Measurements from ENCODE around the gene DNASE1L1.
"Not testable (repeated sequence)": the region's sequence is repeated elsewhere in the genome, so short reads cannot be mapped to it uniquely, and the experiment has no call there.

DNASE1L1 gene

DNA sequence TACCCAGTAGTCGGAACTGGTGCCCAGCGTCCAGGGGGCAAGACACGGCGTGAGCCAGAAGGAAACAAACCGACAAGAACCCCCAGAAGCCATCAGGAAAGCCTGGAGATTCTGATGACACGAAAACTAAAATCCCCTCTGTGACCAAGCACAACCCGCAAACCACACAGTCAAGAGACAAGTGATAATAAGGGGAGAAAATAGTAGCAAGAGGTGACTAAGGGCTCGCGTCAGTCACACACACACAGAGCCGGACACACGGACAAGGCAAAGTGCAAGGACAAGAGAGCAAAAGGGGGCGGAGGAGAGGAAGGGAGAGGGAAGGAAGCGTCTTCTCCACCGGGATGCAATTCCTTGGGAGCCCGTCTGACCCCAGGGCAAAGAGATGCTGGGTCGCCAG is 20.4 kb downstream of the DNASE1L1 start:
- H3K9me3 Mint-ChIP-seq; H3K4me1 Mint-ChIP-seq; H3K27me3 Mint-ChIP-seq; DNase-seq; H3K27ac Mint-ChIP-seq; H3K4me3 Mint-ChIP-seq; H3K36me3 Mint-ChIP-seq (ENCODE audit: low read depth): not testable (repeated sequence)
- ATAC-seq: peak; percentile 27

DNA sequence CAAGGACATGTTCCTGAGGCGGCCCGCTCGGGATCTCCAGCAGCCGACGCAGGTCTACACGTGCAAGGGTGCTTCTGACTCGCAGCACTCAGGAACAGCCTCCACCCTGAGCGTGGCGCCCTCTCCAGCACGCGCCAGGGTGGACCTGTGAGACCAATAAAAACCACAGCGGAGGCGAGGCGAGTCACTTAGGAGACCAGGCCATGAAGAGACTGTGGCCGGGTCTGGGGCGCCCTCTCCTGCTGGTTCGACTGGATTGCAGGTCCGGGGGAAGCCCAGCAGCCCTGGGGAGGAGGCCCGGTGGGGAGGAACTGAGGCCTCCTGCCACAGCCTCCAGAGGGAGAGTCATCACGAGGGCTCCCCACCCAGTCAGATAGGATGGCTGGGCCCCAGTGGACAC is 21.0 kb downstream of the DNASE1L1 start:
- H3K27ac Mint-ChIP-seq: not testable (repeated sequence)

DNA sequence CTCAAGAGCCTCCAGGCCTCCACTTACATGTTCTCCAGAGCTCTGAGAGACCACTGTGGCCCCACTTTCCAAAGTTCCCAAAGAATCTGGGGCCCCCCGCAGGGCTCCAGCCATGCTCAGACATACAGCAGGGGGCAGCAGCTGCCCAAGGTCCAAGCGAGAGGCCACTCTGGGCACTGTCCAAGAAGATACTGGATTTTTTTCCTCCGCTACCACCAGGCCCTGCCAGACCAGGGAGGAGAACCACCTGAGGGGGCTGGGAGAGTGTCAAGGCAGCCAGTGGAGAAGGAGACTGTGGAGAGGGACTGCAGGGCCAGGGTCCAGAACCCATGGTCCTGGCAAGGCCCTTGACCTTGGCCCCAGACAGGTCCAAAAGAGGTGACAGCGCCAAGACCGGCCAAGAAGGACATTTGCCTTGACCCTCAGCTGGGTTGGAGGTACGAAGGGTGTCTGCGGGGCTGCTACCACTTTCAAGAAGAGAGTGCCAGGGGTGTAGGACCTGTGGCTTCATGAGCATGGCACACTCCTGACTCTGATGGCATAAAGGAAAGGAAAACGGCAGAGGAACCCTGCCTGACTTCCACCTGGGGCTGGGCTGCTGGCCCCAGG is 24.7 kb downstream of the DNASE1L1 start:
- H3K27me3 Mint-ChIP-seq: no peaks in the 10 kb centered on the region
- DNase-seq: no peak
- no peak overlapping the region for H3K4me3 Mint-ChIP-seq
- no peak for ATAC-seq
- no peaks in the 10 kb centered on the region for H3K9me3 Mint-ChIP-seq
- H3K36me3 Mint-ChIP-seq (ENCODE audit: low read depth): peaks cover 11% of the 10 kb centered on the region
- no peak overlapping the region for H3K27ac Mint-ChIP-seq
- peaks cover 16% of the 10 kb centered on the region for H3K4me1 Mint-ChIP-seq

More for the DNA sequence above, 21.0 kb downstream of the DNASE1L1 start:
- peak; percentile 31 for ATAC-seq
- H3K27me3 Mint-ChIP-seq; H3K36me3 Mint-ChIP-seq (ENCODE audit: low read depth); H3K9me3 Mint-ChIP-seq; H3K4me1 Mint-ChIP-seq; DNase-seq; H3K4me3 Mint-ChIP-seq: not testable (repeated sequence)

DNA sequence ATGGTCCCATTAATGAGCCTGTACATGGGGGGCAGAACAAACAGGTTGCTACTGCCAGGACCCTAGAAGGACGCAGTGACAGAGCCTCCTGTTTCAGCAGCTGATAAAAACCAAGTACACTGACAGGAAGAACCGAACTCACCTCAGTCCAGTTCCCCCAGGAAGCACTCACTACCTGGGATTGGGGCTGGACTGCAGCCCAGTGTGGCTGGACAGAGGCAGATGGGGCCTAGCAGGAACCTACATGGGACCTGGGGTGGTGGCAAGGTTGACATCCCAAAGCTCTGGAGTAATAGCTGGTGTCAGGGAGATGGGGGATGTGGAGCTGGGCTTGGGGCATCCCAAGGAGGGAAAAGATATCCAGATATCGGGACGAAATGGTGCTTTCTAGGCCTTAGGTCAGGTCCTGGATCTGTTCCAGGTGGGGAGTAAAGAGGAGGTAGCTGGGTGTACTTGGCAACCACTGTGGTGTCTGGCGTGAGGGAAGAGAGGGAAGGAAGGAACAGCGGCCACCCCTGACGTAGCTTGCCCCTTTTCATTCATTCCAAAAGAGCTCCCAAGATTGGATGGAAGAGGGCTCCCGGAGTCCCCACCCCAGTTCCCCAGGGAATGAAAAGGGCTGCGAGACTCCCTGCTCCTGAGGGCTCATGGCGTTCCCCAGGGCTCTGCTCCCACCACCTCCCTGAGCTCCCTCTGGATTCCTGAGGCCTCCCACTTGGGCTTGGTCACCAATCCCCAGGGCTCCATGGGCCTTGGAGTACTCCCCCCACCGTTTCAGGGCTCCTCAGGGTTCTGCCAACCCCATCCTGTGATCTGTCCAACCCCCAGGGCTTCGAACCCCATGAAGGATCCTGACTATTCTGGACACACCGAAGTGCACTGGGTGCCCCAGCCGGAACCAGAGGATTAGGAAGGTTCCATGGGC is 25.4 kb downstream of the DNASE1L1 start:
- Mint-ChIP-seq H3K4me3 (no peak overlapping the region), H3K27me3 (no peaks in the 10 kb centered on the region), H3K36me3 (ENCODE audit: low read depth) (peaks cover 11% of the 10 kb centered on the region), H3K9me3 (no peaks in the 10 kb centered on the region), H3K4me1 (peaks cover 16% of the 10 kb centered on the region), H3K27ac (no peak overlapping the region)
- no peak for DNase-seq
- no peak for ATAC-seq

DNA sequence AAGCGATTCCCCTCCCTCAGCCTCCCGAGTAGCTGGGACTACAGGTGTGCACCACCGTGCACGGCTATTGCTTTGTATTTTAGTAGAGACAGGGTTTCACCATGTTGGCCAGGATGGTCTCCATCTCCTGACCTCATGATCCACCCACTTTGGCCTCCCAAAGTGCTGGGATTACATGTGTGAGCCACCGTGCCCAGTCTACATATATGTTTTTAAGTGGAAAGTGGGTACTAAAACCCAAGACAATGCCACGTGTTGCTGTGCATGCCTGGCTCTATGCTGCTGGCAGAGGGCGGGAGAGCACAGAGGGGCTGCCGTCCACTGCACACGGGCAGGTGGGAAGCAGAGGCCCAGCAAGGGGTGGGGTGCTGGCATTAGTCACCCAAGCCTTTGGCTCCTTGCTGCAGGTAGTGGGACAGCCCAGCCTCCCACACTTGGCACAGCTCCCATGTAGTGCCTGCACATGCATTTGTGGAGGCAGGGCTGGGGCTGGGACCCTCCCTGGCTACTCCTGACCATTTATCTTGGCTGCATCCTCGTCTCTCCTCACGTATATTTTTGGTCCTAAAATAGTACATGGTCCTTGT is 26.5 kb downstream of the DNASE1L1 start:
- peaks cover 18% of the 10 kb centered on the region for H3K4me1 Mint-ChIP-seq
- no peak overlapping the region for H3K4me3 Mint-ChIP-seq
- DNase-seq: no peak
- H3K36me3 Mint-ChIP-seq (ENCODE audit: low read depth): peaks cover 11% of the 10 kb centered on the region
- H3K9me3 Mint-ChIP-seq: no peaks in the 10 kb centered on the region
- H3K27me3 Mint-ChIP-seq: no peaks in the 10 kb centered on the region
- H3K27ac Mint-ChIP-seq: peak overlapping the region; percentile 19
- no peak for ATAC-seq

DNA sequence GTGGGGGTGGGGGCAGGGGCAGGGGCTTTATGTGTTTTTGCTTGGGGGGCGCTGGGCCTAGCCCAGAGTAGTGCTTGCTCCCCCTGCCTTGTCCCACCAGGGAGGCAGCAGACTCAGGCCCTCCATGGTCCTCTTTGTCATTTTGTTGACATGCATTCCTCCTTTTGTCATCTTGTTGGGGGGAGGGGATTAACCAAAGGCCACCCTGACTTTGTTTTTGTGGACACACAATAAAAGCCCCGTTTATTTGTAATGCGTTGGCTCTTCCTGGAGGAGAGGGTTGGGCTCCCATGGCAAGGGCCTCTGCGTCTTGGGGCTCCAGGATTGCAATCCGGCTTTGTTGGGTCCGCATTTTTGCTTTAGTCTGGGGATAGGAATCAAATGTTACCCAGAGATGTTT is 27.8 kb downstream of the DNASE1L1 start:
- Mint-ChIP-seq H3K9me3 (no peaks in the 10 kb centered on the region), H3K27me3 (no peaks in the 10 kb centered on the region), H3K4me3 (no peak overlapping the region), H3K27ac (no peak overlapping the region), H3K4me1 (peaks cover 23% of the 10 kb centered on the region), H3K36me3 (ENCODE audit: low read depth) (peaks cover 11% of the 10 kb centered on the region)
- DNase-seq: no peak
- ATAC-seq: no peak

DNA sequence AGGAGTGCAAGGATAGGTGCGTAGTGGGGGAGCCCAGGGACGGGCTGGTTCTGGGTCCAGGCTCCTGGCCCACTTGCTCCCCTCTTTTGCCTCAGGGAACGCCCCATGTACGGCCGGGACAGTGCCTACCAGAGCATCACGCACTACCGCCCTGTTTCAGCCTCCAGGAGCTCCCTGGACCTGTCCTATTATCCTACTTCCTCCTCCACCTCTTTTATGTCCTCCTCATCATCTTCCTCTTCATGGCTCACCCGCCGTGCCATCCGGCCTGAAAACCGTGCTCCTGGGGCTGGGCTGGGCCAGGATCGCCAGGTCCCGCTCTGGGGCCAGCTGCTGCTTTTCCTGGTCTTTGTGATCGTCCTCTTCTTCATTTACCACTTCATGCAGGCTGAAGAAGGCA is 28.3 kb downstream of the DNASE1L1 start:
- Mint-ChIP-seq H3K36me3 (ENCODE audit: low read depth) (peaks cover 11% of the 10 kb centered on the region), H3K4me1 (peaks cover 23% of the 10 kb centered on the region), H3K27me3 (no peaks in the 10 kb centered on the region), H3K27ac (peak overlapping the region; percentile 76), H3K9me3 (no peaks in the 10 kb centered on the region), H3K4me3 (peak overlapping the region; percentile 88)
- ATAC-seq (no peak), DNase-seq (no peak)

DNA sequence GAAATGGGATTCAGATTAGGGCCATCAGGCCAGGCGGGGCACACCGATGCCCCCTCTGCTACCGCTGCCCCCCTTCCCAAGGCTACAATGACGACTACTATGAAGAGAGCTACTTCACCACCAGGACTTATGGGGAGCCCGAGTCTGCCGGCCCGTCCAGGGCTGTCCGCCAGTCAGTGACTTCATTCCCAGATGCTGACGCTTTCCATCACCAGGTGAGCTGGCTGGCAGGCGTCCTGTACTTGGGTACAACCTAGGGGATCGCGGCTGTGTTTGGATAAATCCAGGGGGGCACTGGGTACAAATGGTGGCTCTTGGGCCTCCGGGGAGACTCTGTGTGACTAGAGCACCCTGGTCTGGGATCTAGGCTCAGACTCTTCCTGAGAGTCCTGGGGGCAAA is 28.9 kb downstream of the DNASE1L1 start:
- Mint-ChIP-seq H3K27ac (peak overlapping the region; percentile 92), H3K4me3 (peak overlapping the region; percentile 88), H3K27me3 (no peaks in the 10 kb centered on the region), H3K36me3 (ENCODE audit: low read depth) (peaks cover 11% of the 10 kb centered on the region), H3K4me1 (peaks cover 25% of the 10 kb centered on the region), H3K9me3 (no peaks in the 10 kb centered on the region)
- no peak for DNase-seq
- ATAC-seq: no peak

DNA sequence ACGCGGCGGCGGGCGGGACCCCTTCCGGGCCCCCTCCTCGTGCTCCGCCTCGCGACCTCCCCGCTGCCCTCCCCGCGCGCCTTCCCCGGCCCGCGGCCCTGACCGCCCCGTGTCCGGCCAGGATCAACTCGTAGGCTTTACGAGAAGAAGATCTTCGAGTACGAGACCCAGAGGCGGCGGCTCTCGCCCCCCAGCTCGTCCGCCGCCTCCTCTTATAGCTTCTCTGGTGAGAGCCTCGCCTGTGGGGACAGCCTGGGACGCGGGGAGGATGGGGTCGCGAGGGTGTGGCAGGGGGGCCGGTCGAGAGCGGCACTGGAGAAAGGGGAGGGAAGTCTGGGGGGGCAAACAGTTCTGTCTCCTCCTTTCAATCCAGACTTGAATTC is 29.5 kb downstream of the DNASE1L1 start:
- Mint-ChIP-seq H3K27me3 (no peaks in the 10 kb centered on the region), H3K4me3 (peak overlapping the region; percentile 88)

DNA sequence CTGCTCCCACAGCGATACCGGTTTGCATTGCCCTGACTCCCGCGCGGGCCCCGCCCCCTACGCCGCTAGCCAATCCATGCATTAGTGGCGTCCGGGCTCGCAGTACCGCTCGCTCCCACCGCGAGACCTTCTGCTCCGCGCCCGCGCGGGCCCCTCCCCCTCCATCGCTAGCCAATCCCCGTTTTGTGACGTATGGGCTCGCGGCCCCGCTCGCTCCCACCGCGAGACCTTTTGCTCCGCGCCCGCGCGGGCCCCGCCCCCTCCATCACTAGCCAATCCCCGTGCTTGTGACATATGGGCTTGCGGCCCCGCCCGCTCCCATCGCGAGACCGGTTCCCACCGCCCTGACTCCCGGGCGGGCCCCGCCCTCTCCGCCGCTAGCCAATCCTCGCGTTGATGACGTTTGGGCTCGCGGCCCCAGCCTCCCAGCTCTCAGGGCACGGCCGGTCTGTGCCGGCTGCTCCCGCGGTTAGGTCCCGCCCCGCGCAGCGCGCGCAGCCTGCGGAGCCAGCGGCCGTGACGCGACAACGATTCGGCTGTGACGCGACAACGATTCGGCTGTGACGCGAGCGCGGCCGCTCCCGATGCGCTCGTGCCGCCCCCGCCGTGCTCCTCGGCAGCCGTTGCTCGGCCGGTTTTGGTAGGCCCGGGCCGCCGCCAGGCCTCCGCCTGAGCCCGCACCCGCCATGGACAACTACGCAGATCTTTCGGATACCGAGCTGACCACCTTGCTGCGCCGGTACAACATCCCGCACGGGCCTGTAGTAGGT is 30.1 kb downstream of the DNASE1L1 start, which contains the start of gene EMD:
TSS of gene EMD (plus strand) at position 497 of the 770 bp plus-strand sequence. CDS start at position 687, 190 bp downstream.
- peak; percentile 94 for DNase-seq
- peaks cover 24% of the 10 kb centered on the region for H3K4me1 Mint-ChIP-seq
- peaks cover 11% of the 10 kb centered on the region for H3K36me3 Mint-ChIP-seq (ENCODE audit: low read depth)
- peak within 1 kb of the TSS; percentile 92 for H3K27ac Mint-ChIP-seq
- no peaks in the 10 kb centered on the region for H3K9me3 Mint-ChIP-seq
- peak within 1 kb of the TSS; percentile 88 for H3K4me3 Mint-ChIP-seq
- no peaks in the 10 kb centered on the region for H3K27me3 Mint-ChIP-seq
- ATAC-seq: peak; percentile 88

More for the DNA sequence above, 29.5 kb downstream of the DNASE1L1 start:
- no peaks in the 10 kb centered on the region for H3K9me3 Mint-ChIP-seq
- peak overlapping the region; percentile 92 for H3K27ac Mint-ChIP-seq
- peaks cover 11% of the 10 kb centered on the region for H3K36me3 Mint-ChIP-seq (ENCODE audit: low read depth)
- ATAC-seq (no peak), DNase-seq (no peak)
- peaks cover 27% of the 10 kb centered on the region for H3K4me1 Mint-ChIP-seq

DNA sequence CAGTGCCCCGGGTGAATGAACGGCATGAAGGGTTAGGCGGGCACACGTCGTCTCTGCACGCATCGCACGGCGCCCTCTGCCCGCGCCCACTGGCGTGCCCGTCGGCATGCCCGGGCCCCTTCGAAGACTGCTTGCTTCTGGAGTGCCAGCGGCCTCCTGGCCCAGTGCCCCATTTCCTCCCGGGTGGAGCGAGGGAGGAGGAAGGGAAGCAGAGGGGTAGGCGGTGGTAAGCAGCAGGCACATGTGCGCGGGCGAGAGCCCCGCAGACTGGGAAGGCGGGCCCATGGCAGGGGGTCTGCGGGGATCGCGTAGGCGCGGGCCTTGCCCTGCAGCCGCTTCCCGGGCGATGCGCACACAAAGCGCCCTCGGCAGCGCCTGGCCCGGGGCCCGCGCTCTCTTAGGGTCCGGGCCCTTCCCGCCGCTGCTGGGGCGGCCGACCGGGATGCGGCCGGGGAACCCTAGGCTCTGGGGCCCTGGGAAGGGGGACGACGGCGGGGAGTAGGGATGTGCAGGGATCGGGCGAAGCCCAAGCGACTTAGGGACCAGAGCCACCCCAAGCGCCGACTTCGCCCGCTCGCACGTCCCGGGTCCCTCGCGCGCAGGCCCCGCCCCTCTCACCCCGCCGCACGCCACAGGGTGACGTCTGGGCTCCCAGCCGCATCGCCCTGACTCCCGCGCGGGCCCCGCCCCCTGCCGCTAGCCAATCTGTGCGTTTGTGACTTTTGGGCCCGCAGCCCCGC is 30.8 kb downstream of the DNASE1L1 start:
- peak overlapping the region; percentile 71 for H3K4me3 Mint-ChIP-seq
- ATAC-seq (no peak), DNase-seq (no peak)
- H3K36me3 Mint-ChIP-seq (ENCODE audit: low read depth): peaks cover 11% of the 10 kb centered on the region
- peaks cover 28% of the 10 kb centered on the region for H3K4me1 Mint-ChIP-seq
- no peaks in the 10 kb centered on the region for H3K27me3 Mint-ChIP-seq
- H3K27ac Mint-ChIP-seq: peak overlapping the region; percentile 84
- no peaks in the 10 kb centered on the region for H3K9me3 Mint-ChIP-seq

DNA sequence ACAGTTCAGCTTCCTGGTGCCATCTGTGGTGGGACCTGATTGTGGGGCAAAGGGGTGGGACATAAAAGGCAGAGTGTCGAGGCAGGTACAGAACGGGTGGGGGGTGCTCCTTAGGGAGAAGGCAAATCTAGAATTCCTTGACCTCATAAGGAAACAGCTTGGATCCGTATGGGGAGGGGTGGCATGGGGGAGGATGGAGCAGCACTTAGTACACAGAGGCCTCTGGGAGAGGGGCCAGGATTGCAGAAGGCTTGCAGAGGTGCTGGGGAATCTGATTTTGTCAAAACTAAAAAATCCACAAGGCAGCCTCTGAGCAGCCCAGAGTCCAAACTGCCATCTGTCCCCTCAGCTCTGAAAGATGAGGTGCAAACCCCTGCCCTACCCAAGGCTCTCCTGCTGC is 32.3 kb downstream of the DNASE1L1 start:
- no peaks in the 10 kb centered on the region for H3K9me3 Mint-ChIP-seq
- ATAC-seq: no peak
- no peak overlapping the region for H3K4me3 Mint-ChIP-seq
- no peaks in the 10 kb centered on the region for H3K27me3 Mint-ChIP-seq
- H3K36me3 Mint-ChIP-seq (ENCODE audit: low read depth): peaks cover 11% of the 10 kb centered on the region
- H3K4me1 Mint-ChIP-seq: peaks cover 33% of the 10 kb centered on the region
- peak overlapping the region; percentile 84 for H3K27ac Mint-ChIP-seq
- no peak for DNase-seq

DNA sequence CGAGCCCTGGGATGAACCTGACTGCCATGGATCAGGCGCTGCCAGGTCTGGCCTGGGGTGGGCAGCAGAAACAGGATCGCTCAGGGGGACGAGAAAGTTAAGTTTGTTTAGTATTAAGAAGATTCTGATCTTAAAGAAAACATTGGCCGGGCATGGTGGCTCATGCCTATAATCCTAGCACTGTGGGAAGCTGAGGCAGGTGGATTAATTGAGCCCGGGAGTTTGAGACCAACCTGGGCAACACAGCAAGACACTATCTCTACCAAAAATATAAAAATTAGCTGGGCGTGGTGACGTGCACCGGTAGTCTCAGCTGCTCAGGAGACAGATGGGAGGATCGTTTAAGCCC is 33.9 kb downstream of the DNASE1L1 start:
- H3K27me3 Mint-ChIP-seq: no peaks in the 10 kb centered on the region
- no peak for DNase-seq
- peaks cover 8% of the 10 kb centered on the region for H3K36me3 Mint-ChIP-seq (ENCODE audit: low read depth)
- peak overlapping the region; percentile 34 for H3K4me3 Mint-ChIP-seq
- no peak overlapping the region for H3K27ac Mint-ChIP-seq
- no peaks in the 10 kb centered on the region for H3K9me3 Mint-ChIP-seq
- H3K4me1 Mint-ChIP-seq: peaks cover 26% of the 10 kb centered on the region
- no peak for ATAC-seq
